Uterus (tissue), 4 donors: Measurements from ENCODE around the gene BPIFB6. TPM values are rescaled to one million over a fixed set of nuclear protein-coding genes. Genes with fewer than 3 reads are reported as not detected.

Experiments
- DNase-seq, 2 donors: peaks; one replicate each; pipeline ENCODE4 v3.0.0-alpha.2; 2019 to 2020
- H3K27ac ChIP-seq, 2 donors: fragments of 200-600 bp; sonication (generic); 1 replicate in 1 of 2; 2 replicates in 1 of 2; pipeline ENCODE4 v1.5.1; 2016 to 2018
- H3K27me3 ChIP-seq, 2 donors: fragments of 200-600 bp; sonication (generic); one replicate each; pipeline ENCODE4 v1.5.1; 2018 to 2019; ENCODE audit warnings: control low read depth in 1 of 2
- H3K36me3 ChIP-seq, 2 donors: fragments of 200-600 bp; sonication (generic); one replicate each; pipeline ENCODE4 v1.5.1; 2019; ENCODE audit warnings: control low read depth in 1 of 2
- H3K4me1 ChIP-seq, 2 donors: fragments of 200-600 bp; sonication (generic); one replicate each; pipeline ENCODE4 v1.5.1; 2018 to 2019; ENCODE audit warnings: control low read depth in 1 of 2
- H3K4me3 ChIP-seq, 2 donors: fragments of 200-600 bp; sonication (generic); 1 replicate in 1 of 2; 2 replicates in 1 of 2; pipeline ENCODE4 v1.5.1; 2018 to 2019; ENCODE audit warnings: mild to moderate bottlenecking in 1 of 2
- H3K9me3 ChIP-seq, 2 donors: fragments of 200-600 bp; sonication (generic); one replicate each; pipeline ENCODE4 v1.5.1; 2019; ENCODE audit warnings: control low read depth in 1 of 2
- CTCF ChIP-seq, 4 experiments: fragments of 200-600 bp in 2 of 4; fragments of 450-650 bp in 2 of 4; sonication (generic) in 2 of 4; IDR thresholded peaks; one replicate each; pipeline ENCODE4 v1.5.1; 2016 to 2019; ENCODE audit warnings: antibody characterized with exemption in 4 of 4, mild to moderate bottlenecking in 2 of 4, moderate library complexity in 1 of 4
- POLR2A ChIP-seq, 2 donors: fragments of 450-650 bp; IDR thresholded peaks; one replicate each; pipeline ENCODE4 v1.6.1; 2016; ENCODE audit warnings: antibody characterized with exemption in 2 of 2, mild to moderate bottlenecking in 1 of 2, moderate library complexity in 1 of 2
- intact Hi-C: fragments of 100-400 bp; cut with DNase I; formaldehyde crosslinking; loops from one replicate; pipeline ENCODE4 v1.15.1; 2023; ENCODE audit warnings: low total_unique reads
- total RNA-seq, 4 donors: library from RNA; depleted of rRNA in 3 of 4; stranded (reverse); fragments of >200 nt in 3 of 4; gene quantifications; one replicate each; pipeline versions ENCODE4 v1.1.0 to v1.2.4, GENCODE V29; 2014 to 2023
- donor health status: DM: yes; HTN: yes; CAD: no.

Gene BPIFB6
- total RNA-seq, 4 donors from 2014 or later = not detected

GRCh38 chr20:33022694-33023438 is 8.6 kb upstream of the BPIFB6 start:
- intact Hi-C loops = no loop called here
- no peak for DNase-seq
- Histone ChIP-seq H3K4me3 (no peak overlapping the region), H3K27me3 (no peaks in the 10 kb centered on the region), H3K4me1 (no peaks in the 10 kb centered on the region), H3K36me3 (no peaks in the 10 kb centered on the region), H3K27ac (no peak overlapping the region), H3K9me3 (no peaks in the 10 kb centered on the region)
- TF ChIP-seq CTCF (IDR thresholded peaks at IDR 0.05) (no peak), POLR2A (IDR thresholded peaks at IDR 0.05) (no peak)

- Histone ChIP-seq H3K9me3 (no peaks in the 10 kb centered on the region), H3K4me3 (no peak overlapping the region), H3K36me3 (no peaks in the 10 kb centered on the region), H3K27me3 (no peaks in the 10 kb centered on the region), H3K27ac (no peak overlapping the region), H3K4me1 (no peaks in the 10 kb centered on the region)
- TF ChIP-seq CTCF (IDR thresholded peaks at IDR 0.05) = no peak
- no peak for TF ChIP-seq POLR2A (IDR thresholded peaks at IDR 0.05)
- intact Hi-C loops = no loop called here
- DNase-seq = no peak
Measured at GRCh38 chr20:33023439-33024242, 7.8 kb upstream of the BPIFB6 start.

GRCh38 chr20:33024243-33024560 is 7.2 kb upstream of the BPIFB6 start:
- Histone ChIP-seq H3K9me3 (no peaks in the 10 kb centered on the region), H3K27me3 (no peaks in the 10 kb centered on the region), H3K36me3 (no peaks in the 10 kb centered on the region), H3K4me3 (no peak overlapping the region), H3K27ac (no peak overlapping the region), H3K4me1 (no peaks in the 10 kb centered on the region)
- no peak for DNase-seq
- intact Hi-C loops = no loop called here
- TF ChIP-seq CTCF (IDR thresholded peaks at IDR 0.05) = no peak
- TF ChIP-seq POLR2A (IDR thresholded peaks at IDR 0.05) = no peak

DNA sequence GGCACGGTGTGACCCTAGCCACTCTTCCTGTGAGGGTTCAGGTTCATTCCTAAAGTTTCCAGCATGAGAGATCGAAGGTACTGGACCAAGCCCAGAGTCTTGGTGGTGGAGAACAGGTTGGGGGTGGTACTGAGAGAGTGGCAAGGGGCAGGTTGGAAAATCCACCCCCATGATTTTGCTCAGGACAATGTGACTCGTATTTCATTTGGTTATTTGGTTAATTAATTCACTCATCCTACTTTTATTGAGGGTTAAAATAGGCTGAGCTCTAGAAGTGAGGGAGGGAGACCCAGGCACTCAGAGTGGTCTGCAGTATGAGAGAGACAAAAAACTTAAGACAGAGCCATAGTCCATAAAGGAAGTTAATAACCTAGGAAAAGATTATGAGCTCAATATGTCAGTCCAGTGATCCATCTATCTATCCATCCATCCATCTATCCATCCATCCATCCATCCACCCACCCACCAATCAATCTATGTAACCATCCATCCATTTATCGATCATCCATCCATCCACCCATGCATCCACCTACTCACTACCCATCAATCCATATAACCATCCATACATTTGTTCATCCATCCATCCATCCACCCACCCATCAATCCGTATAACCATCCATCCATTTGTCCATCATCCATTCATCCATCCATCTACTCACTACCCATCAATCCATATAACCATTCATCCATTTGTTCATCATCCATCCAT is 6.7 kb upstream of the BPIFB6 start:
- H3K4me1 ChIP-seq = no peaks in the 10 kb centered on the region
- intact Hi-C loops = no loop called here
- no peak overlapping the region for H3K27ac ChIP-seq
- DNase-seq = no peak
- TF ChIP-seq CTCF (IDR thresholded peaks at IDR 0.05) = no peak
- no peak for TF ChIP-seq POLR2A (IDR thresholded peaks at IDR 0.05)
- no peak overlapping the region for H3K4me3 ChIP-seq
- no peaks in the 10 kb centered on the region for H3K27me3 ChIP-seq
- no peaks in the 10 kb centered on the region for H3K9me3 ChIP-seq
- no peaks in the 10 kb centered on the region for H3K36me3 ChIP-seq
